GM12878 (cell line): ENCODE data around the gene DRD1. TPM values are rescaled to one million over a fixed set of nuclear protein-coding genes. Genes with fewer than 3 reads are reported as not detected.

Source experiments
- ATAC-seq: fragments of 200-7000 bp; cut with Tn5 transposase; 3 replicates; pipeline ENCODE4 v1.9.1; 2020; ENCODE audit warnings: mild to moderate bottlenecking, moderate library complexity
- BruUV-seq: library from RNA; stranded (reverse); fragments of 400-500 nt; replicated peaks from 2 replicates; lab custom pipeline; 2021; lab: Mats Ljungman, UMichigan
- CTCF ChIA-PET: fragments of 300-600 bp; sonication (Branson Sonifier 250); formaldehyde crosslinking; extraction: SDS; loops from one replicate; lab custom pipeline; 2021; ENCODE audit warnings: inconsistent platforms; lab: Yijun Ruan, JAX
- POLR2A ChIA-PET: fragments of 350-600 bp; formaldehyde crosslinking; extraction: SDS; loops from one replicate; lab custom pipeline; 2021; ENCODE audit warnings: inconsistent platforms; lab: Charles Lee
- RAD21 ChIA-PET: fragments of 300-600 bp; sonication (Branson Sonifier 250); formaldehyde crosslinking; loops from one replicate; lab custom pipeline; 2023; ENCODE audit warnings: antibody characterized with exemption; ENCODE audit not compliant: unreplicated experiment; lab: Charles Lee
- SMC1A ChIA-PET: fragments of 300-600 bp; sonication (Branson Sonifier 250); formaldehyde crosslinking; loops from one replicate; lab custom pipeline; 2023; ENCODE audit not compliant: unreplicated experiment, uncharacterized antibody; lab: Charles Lee
- DNase-seq: peaks from one replicate; pipeline ENCODE4 v3.0.0-alpha.2; 2011; ENCODE audit warnings: low read depth, low spot score
- FAIRE-seq: peaks from 3 replicates; lab custom pipeline; 2011; peaks lifted over from hg19 to GRCh38; lab: Jason Lieb, UNC
- H2AFZ ChIP-seq: 2 replicates; pipeline ENCODE4 v1.6.0; 2011; ENCODE audit warnings: low read depth, low read length, control low read depth; ENCODE audit not compliant: control insufficient read depth
- H3K27ac ChIP-seq: 2 replicates; pipeline ENCODE4 v1.5.1; 2011; ENCODE audit warnings: control low read depth; ENCODE audit not compliant: control insufficient read depth, insufficient read depth
- H3K27me3 ChIP-seq, 2 experiments: replicated peaks in 1 of 2; 2 replicates each; pipeline versions ENCODE4 v1.6.0 to v1.6.1; 2011; ENCODE audit warnings: low read length in 1 of 2; ENCODE audit not compliant: control insufficient read depth in 2 of 2, insufficient read depth in 2 of 2
- H3K36me3 ChIP-seq, 2 experiments: 2 replicates each; pipeline ENCODE4 v1.5.1; 2011; ENCODE audit warnings: low read length in 1 of 2; ENCODE audit not compliant: control insufficient read depth in 2 of 2, insufficient read depth in 2 of 2
- H3K4me1 ChIP-seq: 2 replicates; pipeline ENCODE4 v1.6.1; 2011; ENCODE audit warnings: mild to moderate bottlenecking, low read length, moderate library complexity, mixed read lengths; ENCODE audit not compliant: control insufficient read depth, insufficient read depth
- H3K4me2 ChIP-seq: 2 replicates; pipeline ENCODE4 v1.6.0; 2011; ENCODE audit warnings: control low read depth; ENCODE audit not compliant: control insufficient read depth, insufficient read depth
- H3K4me3 ChIP-seq: fragments of 200-600 bp; sonication (generic); 2 replicates; pipeline ENCODE4 v1.5.1; 2016
- H3K79me2 ChIP-seq: 2 replicates; pipeline ENCODE4 v1.6.0; 2011; ENCODE audit warnings: low read length; ENCODE audit not compliant: control insufficient read depth, insufficient read depth
- H3K9ac ChIP-seq: 2 replicates; pipeline ENCODE4 v1.8.0; 2011; ENCODE audit warnings: low read length, control low read depth, mixed read lengths; ENCODE audit not compliant: control insufficient read depth, insufficient read depth
- H3K9me3 ChIP-seq: replicated peaks from 3 replicates; pipeline ENCODE4 v1.5.1; 2011; ENCODE audit warnings: mild to moderate bottlenecking, low read length; ENCODE audit not compliant: control insufficient read depth, insufficient read depth
- H4K20me1 ChIP-seq: 2 replicates; pipeline ENCODE4 v1.6.0; 2011; ENCODE audit not compliant: control insufficient read depth, insufficient read depth
- ASH2L ChIP-seq: fragments of 300-600, 200-600 bp; sonication (generic); IDR thresholded peaks from 2 replicates; pipeline ENCODE4 v1.6.1; 2017; ENCODE audit warnings: low read depth, mild to moderate bottlenecking, borderline replicate concordance
- BCLAF1 ChIP-seq: fragments of 450-650 bp; IDR thresholded peaks from 2 replicates; pipeline ENCODE4 v1.6.1; 2017; ENCODE audit warnings: antibody characterized with exemption, mild to moderate bottlenecking, moderate library complexity
- BHLHE40 ChIP-seq, 2 experiments: fragments of 450-650 bp in 1 of 2; IDR thresholded peaks; 2 replicates each; pipeline ENCODE4 v1.6.1; 2011 to 2017; ENCODE audit warnings: low read depth in 2 of 2, borderline replicate concordance in 1 of 2, improper control_type of control experiment in 1 of 2, low read length in 1 of 2, mild to moderate bottlenecking in 1 of 2
- E2F8 ChIP-seq: fragments of 450-650 bp; IDR thresholded peaks from 2 replicates; pipeline ENCODE4 v1.6.1; 2018; ENCODE audit warnings: mild to moderate bottlenecking, low read depth, moderate library complexity; ENCODE audit not compliant: partially characterized antibody
- KDM1A ChIP-seq: fragments of 200-600 bp; sonication (generic); IDR thresholded peaks from 2 replicates; pipeline ENCODE4 v1.6.1; 2016; ENCODE audit warnings: borderline replicate concordance
- MYB ChIP-seq: fragments of 150-350 bp; IDR thresholded peaks from 2 replicates; pipeline ENCODE4 v1.6.1; 2014; ENCODE audit warnings: mild to moderate bottlenecking, low read depth, low read length, borderline replicate concordance
- NFXL1 ChIP-seq: fragments of 450-650 bp; IDR thresholded peaks from 2 replicates; pipeline ENCODE4 v1.6.1; 2017; ENCODE audit warnings: antibody characterized with exemption, mild to moderate bottlenecking, borderline replicate concordance
- NR2C1 ChIP-seq: fragments of 450-650 bp; IDR thresholded peaks from 2 replicates; pipeline ENCODE4 v1.6.1; 2017; ENCODE audit warnings: antibody characterized with exemption, mild to moderate bottlenecking, moderate library complexity
- PML ChIP-seq: IDR thresholded peaks from 2 replicates; pipeline ENCODE4 v1.6.1; 2012; ENCODE audit warnings: low read length, inconsistent platforms
- RELA ChIP-seq: fragments of 450-650 bp; IDR thresholded peaks from 2 replicates; pipeline ENCODE4 v1.8.0; 2014; ENCODE audit warnings: borderline replicate concordance; ENCODE audit not compliant: partially characterized antibody
- ZBTB11 ChIP-seq: fragments of 450-650 bp; formaldehyde crosslinking; IDR thresholded peaks from 2 replicates; pipeline ENCODE4 v1.5.0; 2022; ENCODE audit warnings: mild to moderate bottlenecking, missing genetic modification characterization
- ZNF24 ChIP-seq: fragments of 450-650 bp; IDR thresholded peaks from 2 replicates; pipeline ENCODE4 v1.6.1; 2017; ENCODE audit warnings: antibody characterized with exemption, mild to moderate bottlenecking
- WGBS: methylation state at CpG from one replicate; pipeline ENCODE4 v1.1.6; 2016; ENCODE audit warnings: low lambda C conversion rate; ENCODE audit not compliant: insufficient replicate concordance, insufficient coverage; ENCODE audit errors: missing lambda C conversion rate; 5-methylcytosine and 5-hydroxymethylcytosine counted together
- in situ Hi-C: fragments of 300-500 bp; cut with MboI; formaldehyde crosslinking; loops from 9 replicates; pipeline ENCODE4 v1.14.3; 2018; ENCODE audit warnings: mixed read lengths
- intact Hi-C: fragments of 100-400 bp; cut with micrococcal nuclease; formaldehyde crosslinking; loops from one replicate; pipeline ENCODE4 v1.14.2; 2022; ENCODE audit not compliant: unreplicated experiment
- polyA plus RNA-seq, 11 experiments: library from polyadenylated mRNA; depleted of rRNA in 4 of 11; unstranded in 6 of 11; stranded (reverse) in 5 of 11; fragments of >200 nt; fragmentation: Nextera tagmentation in 4 of 11; fragmentation: Illumina TruSeq in 1 of 11; extraction: Ambion mirVana in 4 of 11; extraction: Trizol in 1 of 11; gene quantifications; 1 replicate in 1 of 11; 2 replicates in 10 of 11; pipeline versions ENCODE4 v1.2.1 to v1.2.3, GENCODE V29; 2011 to 2016; ENCODE audit warnings: inconsistent platforms in 2 of 11, missing spikeins in 2 of 11, low read depth in 1 of 11
- total RNA-seq, 4 experiments: library from RNA; depleted of rRNA in 3 of 4; stranded (reverse); fragments of >200 nt in 3 of 4; fragmentation: Illumina TruSeq in 1 of 4; extraction: Trizol in 1 of 4; gene quantifications; 2 replicates each; pipeline versions ENCODE4 v1.2.1 to v1.2.3, GENCODE V29; 2013 to 2021
- TF ChIP-seq, protein P1 (sequence below): IDR thresholded peaks from 2 replicates; pipeline ENCODE4 v1.6.1; 2011; ENCODE audit warnings: mild to moderate bottlenecking, low read depth, low read length, moderate library complexity; ENCODE audit not compliant: insufficient replicate concordance

Gene DRD1
- total and polyA plus RNA-seq, 10 of the 15 experiments (the other 5 are each of a cell fraction or from before 2014, with no cell fraction given), result not detected

GRCh38 chr5:175466700-175467318 is 22.8 kb upstream of the DRD1 start:
- FAIRE-seq, result no peak
- TF ChIP-seq BCLAF1 (no peak), ASH2L (no peak), ZBTB11 (CRISPR knock-in tag) (no peak), ZNF24 (no peak), BHLHE40 (IDR thresholded peaks at IDR 0.05; ENCODE audit: borderline replicate concordance in 1 of 2, low read depth in 2 of 2, low read length in 1 of 2) (no peak), KDM1A (no peak), NFXL1 (no peak), NR2C1 (no peak), RELA (no peak), MYB (no peak), E2F8 (no peak), PML (no peak)
- TF ChIP-seq, protein P1, sequence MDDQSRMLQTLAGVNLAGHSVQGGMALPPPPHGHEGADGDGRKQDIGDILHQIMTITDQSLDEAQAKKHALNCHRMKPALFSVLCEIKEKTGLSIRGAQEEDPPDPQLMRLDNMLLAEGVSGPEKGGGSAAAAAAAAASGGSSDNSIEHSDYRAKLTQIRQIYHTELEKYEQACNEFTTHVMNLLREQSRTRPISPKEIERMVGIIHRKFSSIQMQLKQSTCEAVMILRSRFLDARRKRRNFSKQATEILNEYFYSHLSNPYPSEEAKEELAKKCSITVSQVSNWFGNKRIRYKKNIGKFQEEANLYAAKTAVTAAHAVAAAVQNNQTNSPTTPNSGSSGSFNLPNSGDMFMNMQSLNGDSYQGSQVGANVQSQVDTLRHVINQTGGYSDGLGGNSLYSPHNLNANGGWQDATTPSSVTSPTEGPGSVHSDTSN, result no peak

More at GRCh38 chr5:175466700-175467318, 22.8 kb upstream of the DRD1 start:
- H3K4me2 ChIP-seq, result no peak overlapping the region
- no peak overlapping the region for H3K4me3 ChIP-seq
- H3K27ac ChIP-seq, result no peak overlapping the region
- no peaks in the 10 kb centered on the region; a peak in 2 of 4 replicates for H3K27me3 ChIP-seq
- H3K4me1 ChIP-seq, result no peaks in the 10 kb centered on the region
- H4K20me1 ChIP-seq, result no peaks in the 10 kb centered on the region
- in situ Hi-C loops, result no loop called here
- ChIA-PET CTCF (interaction anchor here (0.5 to 1.7 kb wide), 2 partner anchors 24 to 516 kb away, joined by 3 to 5 read pairs; no protein-coding TSS in a partner anchor), POLR2A (no interaction called here), RAD21 (no interaction called here), SMC1A (no interaction called here)
- no peaks in the 10 kb centered on the region for H3K9me3 ChIP-seq
- intact Hi-C loops, result no loop called here
- ATAC-seq, result no peak
- WGBS, result 11% methylated on average over 5 of the region's 5 CpGs
- no peaks in the 10 kb centered on the region for H3K79me2 ChIP-seq
- H2AFZ ChIP-seq, result no peak overlapping the region
- H3K36me3 ChIP-seq, result no peaks in the 10 kb centered on the region
- no peak for DNase-seq
- no TSS peak for BruUV-seq
- H3K9ac ChIP-seq, result no peak overlapping the region
